H7 (cell line): ENCODE measurements around the gene GATD1. TPM values are rescaled to one million over a fixed set of nuclear protein-coding genes. Genes with fewer than 3 reads are reported as not detected.

Experiments
- DNase-seq: peaks from one replicate; pipeline ENCODE4 v3.0.0; 2012
- H3K27me3 ChIP-seq: 2 replicates; pipeline ENCODE4 v1.6.0; 2011; ENCODE audit warnings: mild to moderate bottlenecking, low read length; ENCODE audit not compliant: control insufficient read depth, insufficient read depth
- H3K36me3 ChIP-seq: replicated peaks from 2 replicates; pipeline ENCODE4 v1.5.1; 2011; ENCODE audit warnings: low read length; ENCODE audit not compliant: control insufficient read depth, insufficient read depth
- H3K4me3 ChIP-seq: 2 replicates; pipeline ENCODE4 v1.5.1; 2011; ENCODE audit warnings: low read depth, mild to moderate bottlenecking, control low read depth, low read length, moderate library complexity; ENCODE audit not compliant: insufficient read depth
- total RNA-seq: library from RNA; depleted of rRNA; stranded (reverse); fragments of >200 nt; shearing (Covaris generic); gene quantifications from 2 replicates; pipeline ENCODE4 v1.2.3, GENCODE V29; 2014

The GATD1 gene
- total RNA-seq, 1 experiment from 2014 or later = 48.7 TPM

GRCh38 chr11:818396-819128 is 41.3 kb upstream of the GATD1 start, which contains the start of gene PNPLA2:
TSS of gene PNPLA2 (plus strand) at chr11:818914. CDS start at chr11:819719, 805 bp downstream.
- H3K36me3 ChIP-seq = peaks cover under 1% of the 10 kb centered on the region; the same call in 1 of the 2 replicates
- DNase-seq = no peak
- H3K27me3 ChIP-seq = no peaks in the 10 kb centered on the region
- H3K4me3 ChIP-seq = peak within 1 kb of the TSS; percentile 90

GRCh38 chr11:816433-816779 is 39.1 kb upstream of the GATD1 start:
- Histone ChIP-seq H3K36me3 (peaks cover 21% of the 10 kb centered on the region), H3K4me3 (no peak overlapping the region), H3K27me3 (no peaks in the 10 kb centered on the region)
- no peak for DNase-seq

GRCh38 chr11:815675-816432 is 38.6 kb upstream of the GATD1 start:
- no peak for DNase-seq
- Histone ChIP-seq H3K36me3 (peaks cover 26% of the 10 kb centered on the region), H3K27me3 (no peaks in the 10 kb centered on the region), H3K4me3 (no peak overlapping the region)

GRCh38 chr11:813456-814096 is 36.3 kb upstream of the GATD1 start:
- Histone ChIP-seq H3K36me3 (peaks cover 26% of the 10 kb centered on the region), H3K27me3 (no peaks in the 10 kb centered on the region)

GRCh38 chr11:813072-813455 is 35.8 kb upstream of the GATD1 start:
- Histone ChIP-seq H3K4me3 (no peak overlapping the region), H3K36me3 (peaks cover 26% of the 10 kb centered on the region), H3K27me3 (no peaks in the 10 kb centered on the region)
- no peak for DNase-seq

More at GRCh38 chr11:813456-814096, 36.3 kb upstream of the GATD1 start:
- DNase-seq = no peak
- no peak overlapping the region for H3K4me3 ChIP-seq

GRCh38 chr11:812390-812789 is 35.1 kb upstream of the GATD1 start:
- no peaks in the 10 kb centered on the region for H3K27me3 ChIP-seq
- no peak overlapping the region for H3K4me3 ChIP-seq
- peaks cover 26% of the 10 kb centered on the region for H3K36me3 ChIP-seq
- DNase-seq = no peak

- no peak for DNase-seq
- Histone ChIP-seq H3K27me3 (no peaks in the 10 kb centered on the region), H3K36me3 (peaks cover 26% of the 10 kb centered on the region), H3K4me3 (no peak overlapping the region)
These were observed 34.4 kb upstream of the GATD1 start for GRCh38 chr11:811446-812245.

GRCh38 chr11:810040-810567 is 32.8 kb upstream of the GATD1 start:
- H3K4me3 ChIP-seq = peak overlapping the region; percentile 98
- H3K36me3 ChIP-seq = peaks cover 26% of the 10 kb centered on the region
- no peak for DNase-seq

GRCh38 chr11:809287-810039 is 32.2 kb upstream of the GATD1 start, which contains the start of gene RPLP2:
TSS of gene RPLP2 (plus strand) at chr11:809967. CDS start at chr11:810235, 268 bp downstream.
- no peaks in the 10 kb centered on the region for H3K27me3 ChIP-seq
- H3K36me3 ChIP-seq = peaks cover 26% of the 10 kb centered on the region
- peak; percentile 99 for DNase-seq
- H3K4me3 ChIP-seq = peak within 1 kb of the TSS; percentile 98

More at GRCh38 chr11:810040-810567, 32.8 kb upstream of the GATD1 start:
- no peaks in the 10 kb centered on the region for H3K27me3 ChIP-seq

- no peak for DNase-seq
These were observed 31.4 kb upstream of the GATD1 start for GRCh38 chr11:808427-809286.

GRCh38 chr11:804599-804964 is 27.3 kb upstream of the GATD1 start:
- Histone ChIP-seq H3K36me3 (peaks cover 9% of the 10 kb centered on the region), H3K27me3 (no peaks in the 10 kb centered on the region), H3K4me3 (peak overlapping the region; percentile 59)
- peak; percentile 81 for DNase-seq

More at GRCh38 chr11:808427-809286, 31.4 kb upstream of the GATD1 start:
- Histone ChIP-seq H3K36me3 (peaks cover 26% of the 10 kb centered on the region), H3K27me3 (no peaks in the 10 kb centered on the region), H3K4me3 (peak overlapping the region; percentile 98)

GRCh38 chr11:803770-804598 is 26.7 kb upstream of the GATD1 start:
- Histone ChIP-seq H3K4me3 (peak overlapping the region; percentile 59), H3K27me3 (no peaks in the 10 kb centered on the region), H3K36me3 (peaks cover 9% of the 10 kb centered on the region)
- DNase-seq = peak; percentile 82
